GM20000 (cell line): ENCODE data around the gene H3-3A.

Source experiments
- DNase-seq: peaks from one replicate; pipeline ENCODE4 v3.0.0; 2012; ENCODE audit warnings: low spot score
- TF ChIP-seq, protein P1 (sequence below): IDR thresholded peaks from 2 replicates; pipeline ENCODE4 v1.5.1; 2012; ENCODE audit warnings: mild to moderate bottlenecking, control low read depth; ENCODE audit errors: extremely low read depth, missing control alignments

The H3-3A gene

DNA sequence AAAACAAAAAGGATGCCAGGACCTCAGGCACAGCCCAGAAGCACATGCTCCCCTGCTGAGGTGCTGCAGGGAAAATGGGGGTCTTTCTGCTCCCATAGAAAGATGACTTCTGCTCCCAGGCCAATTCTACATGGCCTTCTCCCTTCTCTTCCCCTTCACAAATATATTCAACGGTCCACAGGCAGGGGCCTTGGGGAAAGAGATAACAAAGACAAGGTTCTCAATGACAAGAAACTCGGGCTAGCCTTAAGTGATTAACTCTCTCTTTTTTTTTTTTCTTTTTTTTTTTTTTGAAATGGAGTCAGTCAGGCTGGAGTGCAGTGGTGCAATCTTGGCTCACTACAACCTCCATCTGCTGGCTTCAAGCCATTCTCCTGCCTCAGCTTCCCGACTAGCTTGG, 54.2 kb downstream of the H3-3A start:
- DNase-seq: no peak
- TF ChIP-seq, protein P1, sequence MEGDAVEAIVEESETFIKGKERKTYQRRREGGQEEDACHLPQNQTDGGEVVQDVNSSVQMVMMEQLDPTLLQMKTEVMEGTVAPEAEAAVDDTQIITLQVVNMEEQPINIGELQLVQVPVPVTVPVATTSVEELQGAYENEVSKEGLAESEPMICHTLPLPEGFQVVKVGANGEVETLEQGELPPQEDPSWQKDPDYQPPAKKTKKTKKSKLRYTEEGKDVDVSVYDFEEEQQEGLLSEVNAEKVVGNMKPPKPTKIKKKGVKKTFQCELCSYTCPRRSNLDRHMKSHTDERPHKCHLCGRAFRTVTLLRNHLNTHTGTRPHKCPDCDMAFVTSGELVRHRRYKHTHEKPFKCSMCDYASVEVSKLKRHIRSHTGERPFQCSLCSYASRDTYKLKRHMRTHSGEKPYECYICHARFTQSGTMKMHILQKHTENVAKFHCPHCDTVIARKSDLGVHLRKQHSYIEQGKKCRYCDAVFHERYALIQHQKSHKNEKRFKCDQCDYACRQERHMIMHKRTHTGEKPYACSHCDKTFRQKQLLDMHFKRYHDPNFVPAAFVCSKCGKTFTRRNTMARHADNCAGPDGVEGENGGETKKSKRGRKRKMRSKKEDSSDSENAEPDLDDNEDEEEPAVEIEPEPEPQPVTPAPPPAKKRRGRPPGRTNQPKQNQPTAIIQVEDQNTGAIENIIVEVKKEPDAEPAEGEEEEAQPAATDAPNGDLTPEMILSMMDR: no peak

DNA sequence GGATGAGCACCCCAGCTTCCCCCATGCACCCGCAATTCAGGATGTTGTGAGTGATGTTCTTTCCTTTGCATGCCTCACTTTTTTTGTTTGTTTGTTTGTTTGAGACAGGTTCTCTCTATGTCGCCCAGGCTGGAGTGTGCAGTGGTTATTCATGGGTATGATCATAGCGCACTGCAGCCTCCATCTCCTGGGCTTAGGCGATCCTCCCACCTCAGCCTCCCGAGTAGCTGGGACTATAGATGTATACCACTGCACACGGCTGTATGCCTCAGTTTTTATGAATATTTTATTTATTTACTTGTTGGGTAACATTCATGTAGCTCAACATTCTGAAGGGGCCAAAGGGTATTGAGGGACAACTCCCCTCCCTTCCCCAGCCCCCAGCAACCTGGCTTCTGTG, 54.8 kb downstream of the H3-3A start:
- DNase-seq: no peak
- TF ChIP-seq, protein P1: no peak

DNA sequence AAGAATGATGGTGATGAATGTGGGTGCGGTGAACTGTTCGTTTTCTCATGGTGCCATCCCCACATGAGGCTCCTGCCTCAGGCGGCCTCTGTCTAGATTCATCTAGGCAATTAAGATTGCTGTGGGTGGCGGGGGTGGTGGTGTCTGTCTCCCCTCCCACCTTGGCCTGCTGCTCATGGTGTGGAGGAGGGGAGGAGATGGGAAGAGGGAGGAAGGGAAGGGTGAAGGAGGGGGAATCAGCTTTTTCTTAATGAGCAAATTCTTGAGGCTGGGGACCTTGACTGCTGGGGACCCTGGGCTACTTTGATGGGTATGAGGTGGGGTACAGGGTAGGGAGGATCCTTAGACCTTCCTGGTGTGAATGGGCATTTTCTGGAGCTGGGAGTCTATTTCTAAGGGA, 55.8 kb downstream of the H3-3A start:
- TF ChIP-seq, protein P1: no peak
- DNase-seq: no peak

DNA sequence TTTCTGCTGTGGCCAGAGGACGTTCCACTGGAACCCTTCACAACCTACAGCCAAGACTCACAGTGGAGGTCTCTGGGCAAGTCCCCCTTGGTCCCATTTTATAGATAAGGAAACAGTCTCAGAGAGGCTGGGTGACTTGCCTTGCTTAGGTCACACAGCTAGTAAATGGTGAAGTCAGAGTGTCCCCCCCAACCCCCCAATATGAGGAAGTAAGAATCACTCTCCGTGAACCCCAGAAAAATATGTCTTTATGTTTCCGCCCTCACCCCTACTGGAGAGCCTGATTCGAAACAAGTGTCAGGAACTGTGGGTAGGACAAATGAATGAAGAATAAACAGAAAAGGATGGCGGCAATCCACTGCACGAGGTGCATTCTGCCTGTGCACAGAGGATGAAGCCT, 56.7 kb downstream of the H3-3A start:
- TF ChIP-seq, protein P1: no peak
- DNase-seq: peak; percentile 47

DNA sequence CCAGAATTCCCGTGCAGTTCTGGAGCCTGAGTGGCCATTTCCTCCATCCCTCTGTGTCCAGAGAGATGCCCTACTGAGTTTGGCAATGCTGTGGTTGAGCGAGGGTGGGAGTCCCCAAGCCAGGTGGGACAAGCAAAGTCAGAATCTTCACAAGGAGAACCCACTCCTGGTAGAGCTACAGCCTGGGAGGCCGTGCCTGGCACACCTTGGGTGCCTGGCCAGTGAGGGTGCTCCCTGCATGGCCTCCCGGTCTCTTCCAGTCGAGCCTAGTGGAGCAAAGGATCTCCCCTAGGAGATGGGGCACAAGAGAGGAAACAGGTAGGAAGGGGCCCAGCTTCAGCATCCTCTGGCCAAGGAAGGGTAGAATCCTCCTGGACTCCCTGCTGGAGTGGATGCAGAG, 57.9 kb downstream of the H3-3A start:
- DNase-seq: no peak

DNA sequence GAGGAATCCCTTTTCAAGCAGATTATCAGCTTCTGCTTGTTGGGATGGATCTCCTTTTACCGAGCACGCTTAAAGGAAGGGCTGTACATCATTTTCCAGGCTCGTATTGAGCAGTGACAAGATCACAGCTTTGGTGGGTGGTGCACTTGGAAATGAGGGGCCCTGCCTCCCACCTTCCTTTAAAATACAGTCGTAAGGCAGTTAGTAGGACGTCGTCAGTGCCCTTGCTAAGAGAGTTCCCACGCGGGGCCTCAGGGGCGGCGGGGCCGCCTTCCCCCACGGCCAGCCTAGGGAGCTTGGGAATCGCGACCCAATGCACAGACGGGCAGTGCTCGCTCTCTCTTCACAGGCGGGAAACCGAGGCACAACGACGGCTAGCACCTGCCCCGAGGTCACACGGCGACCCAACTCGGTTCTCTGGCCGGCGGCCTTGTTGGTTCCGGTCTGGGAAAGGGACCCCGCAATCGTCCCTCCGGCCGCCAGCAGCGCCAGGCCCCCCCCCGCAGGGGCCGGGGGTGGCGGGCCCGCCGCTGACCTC, 58.6 kb downstream of the H3-3A start:
- DNase-seq: no peak
- TF ChIP-seq, protein P1: no peak

More for the DNA sequence above, 57.9 kb downstream of the H3-3A start:
- TF ChIP-seq, protein P1: no peak
